ENCODE measurements around the gene S100A7. TPM values are rescaled to one million over a fixed set of nuclear protein-coding genes. Genes with fewer than 3 reads are reported as not detected.

Gene S100A7
- total and polyA plus RNA-seq, 9 of the 15 experiments (the other 6 are each of a cell fraction or from before 2014, with no cell fraction given), result not detected

- TF ChIP-seq MLX (CRISPR knock-in tag; conservative IDR thresholded peaks at IDR 0.05) (no peak), CSDE1 (IDR thresholded peaks at IDR 0.05) (no peak), POLR3A (IDR thresholded peaks at IDR 0.05; ENCODE audit: borderline replicate concordance, extremely low read depth, insufficient read depth, insufficient read length) (no peak), SP2 (IDR thresholded peaks at IDR 0.05; ENCODE audit: extremely low read depth, low read depth, low read length, poor library complexity, severe bottlenecking) (no peak), CHD1 (IDR thresholded peaks at IDR 0.05; ENCODE audit: low read length) (no peak)
Measured at GRCh38 chr1:153432874-153433681, 27.4 kb downstream of the S100A7 start (continued).

GRCh38 chr1:153431928-153432327 lies 28.5 kb downstream of the S100A7 start:
- Histone ChIP-seq H3K36me3 (ENCODE audit: control insufficient read depth, insufficient read depth, low read length) (no peaks in the 10 kb centered on the region), H3K4me2 (ENCODE audit: insufficient read depth, low read length) (no peak overlapping the region), H3K9ac (ENCODE audit: insufficient read depth in 1 of 2, low read depth in 2 of 2, low read length in 2 of 2) (no peak overlapping the region), H3K27ac (ENCODE audit: extremely low read depth, low read depth, low read length) (no peak overlapping the region), H3K4me1 (replicated peaks in 1 of 2; ENCODE audit: control insufficient read depth in 2 of 2, insufficient read depth in 2 of 2, low read length in 2 of 2) (peaks cover 51 to 60% of the 10 kb centered on the region in 2 experiments), H3K27me3 (ENCODE audit: control insufficient read depth in 2 of 2, insufficient read depth in 2 of 2, low read length in 2 of 2) (peaks cover 0 to 6% of the 10 kb centered on the region in 2 experiments; a peak in 3 of 5 replicates), H3K4me3 (no peak overlapping the region), H2AFZ (ENCODE audit: low read depth, low read length) (no peak overlapping the region), H3K9me1 (ENCODE audit: control insufficient read depth, insufficient read depth, low read length) (peaks cover 10% of the 10 kb centered on the region), H3K9me3 (replicated peaks; ENCODE audit: control insufficient read depth, insufficient read depth, low read depth, low read length) (no peaks in the 10 kb centered on the region), H3K79me2 (ENCODE audit: control insufficient read depth, insufficient read depth, low read length) (no peaks in the 10 kb centered on the region), H4K20me1 (replicated peaks; ENCODE audit: control insufficient read depth, insufficient read depth, low read length) (peaks cover 8% of the 10 kb centered on the region)
- ChIA-PET POLR2A (no interaction called here), CTCF (ENCODE audit: low intra/inter-chr PET ratio) (no interaction called here)
- FAIRE-seq, result no peak
- no TSS peak for BruUV-seq (replicated peaks)
- DNase-seq (ENCODE audit: extremely low read depth in 1 of 4, low spot score in 3 of 4), result no peak
- ATAC-seq, result no peak
- in situ Hi-C loops (cut with MboI), result no loop called here
- WGBS (ENCODE audit: insufficient coverage, low coverage, missing lambda C conversion rate), result 47% methylated on average over 4 of the region's 4 CpGs
- intact Hi-C loops (cut with micrococcal nuclease), result no loop called here
- TF ChIP-seq PBX2 (CRISPR knock-in tag; IDR thresholded peaks at IDR 0.05; ENCODE audit: low read depth) (no peak), PBX2 (tag; conservative IDR thresholded peaks at IDR 0.05; ENCODE audit: low read depth) (no peak), ZNF589 (CRISPR knock-in tag; IDR thresholded peaks at IDR 0.05; ENCODE audit: low read depth) (no peak), KDM5B (IDR thresholded peaks at IDR 0.05; ENCODE audit: insufficient replicate concordance, low read depth, low read length) (no peak), CBFA2T2 (conservative IDR thresholded peaks at IDR 0.05) (no peak), ZHX1 (conservative IDR thresholded peaks at IDR 0.05; ENCODE audit: low read length) (no peak), NELFE (IDR thresholded peaks at IDR 0.05; ENCODE audit: insufficient read depth, insufficient read length) (no peak), SMARCE1 (IDR thresholded peaks at IDR 0.05) (no peak)

Measured in K562 (cell line).